Panc1 (cell line): Measurements from ENCODE around the gene NECTIN1.

Experiments used
- CTCF ChIP-seq: fragments of 450-650 bp; IDR thresholded peaks from 2 replicates; pipeline ENCODE4 v1.5.1; 2017; ENCODE audit warnings: mild to moderate bottlenecking
- POLR2AphosphoS5 ChIP-seq: IDR thresholded peaks from 2 replicates; pipeline ENCODE4 v1.6.1; 2012; ENCODE audit warnings: mild to moderate bottlenecking, low read depth, low read length, moderate library complexity

DNA sequence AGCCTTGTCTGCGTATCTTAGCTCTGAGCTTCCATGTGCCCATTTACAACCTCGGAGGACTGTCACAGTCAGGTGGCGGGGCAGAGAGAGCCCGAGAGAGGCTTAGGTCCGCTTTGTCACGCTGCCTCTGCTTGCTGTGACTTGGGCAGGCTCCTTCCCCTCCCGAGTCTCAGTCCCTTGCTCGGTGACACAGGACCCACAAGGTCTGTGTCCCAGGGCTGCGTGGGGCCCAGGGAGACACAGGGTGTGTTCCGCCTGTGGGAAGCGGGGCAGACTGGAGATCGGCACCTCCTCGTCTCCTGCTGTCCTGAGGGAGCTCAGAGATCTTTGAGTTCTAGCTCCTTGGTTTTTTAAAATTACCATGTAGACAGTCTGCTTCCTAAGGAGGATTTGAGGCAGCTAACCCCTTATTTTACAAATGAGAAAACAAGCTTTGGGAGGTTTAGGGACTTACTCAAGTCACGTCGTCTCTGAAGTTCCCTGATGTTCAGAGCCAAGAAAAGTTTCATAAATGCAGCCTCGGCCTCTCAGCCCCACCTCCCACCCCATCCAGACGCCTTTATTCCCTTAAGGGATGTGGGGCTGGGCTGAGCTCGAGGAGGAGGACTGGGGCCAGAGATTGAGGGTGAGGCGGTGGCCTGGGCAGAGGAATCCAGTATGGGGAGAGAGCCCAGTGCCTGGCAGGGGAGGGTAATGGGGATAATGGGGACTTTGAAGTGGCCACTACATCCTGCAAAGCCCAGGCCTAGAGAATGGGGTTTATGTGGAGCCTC is 103.6 kb downstream of the NECTIN1 start:
- no peak for TF ChIP-seq POLR2AphosphoS5
- TF ChIP-seq CTCF, result no peak
